Astrocyte of the cerebellum (primary cell): Measurements from ENCODE around the gene ZCCHC4.

ENCODE experiments used
- DNase-seq: peaks from one replicate; pipeline ENCODE4 v3.0.0-alpha.2; 2011; ENCODE audit warnings: low read depth
- H3K4me3 ChIP-seq: 2 replicates; pipeline ENCODE4 v1.5.1; 2011; ENCODE audit warnings: mild to moderate bottlenecking, low read depth, low read length, moderate library complexity
- CTCF ChIP-seq: IDR thresholded peaks from 2 replicates; pipeline ENCODE4 v1.5.1; 2012; ENCODE audit warnings: low read length, low read depth, moderate library complexity, mild to moderate bottlenecking; ENCODE audit errors: missing control alignments
- in situ Hi-C: cut with HindIII; loops from 2 replicates; pipeline ENCODE4 v1.10.0; 2017; ENCODE audit warnings: low sequenced_read_pairs

Gene ZCCHC4

GRCh38 chr4:25379591-25379990 lies 67.0 kb downstream of the ZCCHC4 start:
- no peak for TF ChIP-seq CTCF
- no peak overlapping the region for H3K4me3 ChIP-seq
- DNase-seq: no peak
- in situ Hi-C loops: no loop called here

- in situ Hi-C loops: no loop called here
- H3K4me3 ChIP-seq: no peak overlapping the region
- DNase-seq: no peak
- TF ChIP-seq CTCF: no peak
Observed at GRCh38 chr4:25383647-25384046, 71.1 kb downstream of the ZCCHC4 start.

- TF ChIP-seq CTCF: no peak
- no peak for DNase-seq
- H3K4me3 ChIP-seq: no peak overlapping the region
- in situ Hi-C loops: no loop called here
Observed at GRCh38 chr4:25386926-25387325, 74.4 kb downstream of the ZCCHC4 start.

GRCh38 chr4:25397305-25397704 lies 84.7 kb downstream of the ZCCHC4 start:
- TF ChIP-seq CTCF: no peak
- in situ Hi-C loops: no loop called here
- DNase-seq: no peak

GRCh38 chr4:25399510-25399909 lies 86.9 kb downstream of the ZCCHC4 start:
- TF ChIP-seq CTCF: no peak
- DNase-seq: no peak
- in situ Hi-C loops: no loop called here
- H3K4me3 ChIP-seq: no peak overlapping the region

More at GRCh38 chr4:25397305-25397704, 84.7 kb downstream of the ZCCHC4 start:
- no peak overlapping the region for H3K4me3 ChIP-seq

GRCh38 chr4:25401066-25401465 lies 88.5 kb downstream of the ZCCHC4 start:
- H3K4me3 ChIP-seq: no peak overlapping the region
- in situ Hi-C loops: no loop called here

More at GRCh38 chr4:25401066-25401465, 88.5 kb downstream of the ZCCHC4 start:
- no peak for DNase-seq
- TF ChIP-seq CTCF: no peak
